Epithelial cell of umbilical artery (primary cell): ENCODE measurements around the gene KLHL14. TPM values are rescaled to one million over a fixed set of nuclear protein-coding genes. Genes with fewer than 3 reads are reported as not detected.

Experiments used
- total RNA-seq: library from RNA; depleted of rRNA; stranded (reverse); fragments of >200 nt; gene quantifications from 2 replicates; pipeline ENCODE4 v1.2.3, GENCODE V29; 2014

KLHL14 gene, protein sequence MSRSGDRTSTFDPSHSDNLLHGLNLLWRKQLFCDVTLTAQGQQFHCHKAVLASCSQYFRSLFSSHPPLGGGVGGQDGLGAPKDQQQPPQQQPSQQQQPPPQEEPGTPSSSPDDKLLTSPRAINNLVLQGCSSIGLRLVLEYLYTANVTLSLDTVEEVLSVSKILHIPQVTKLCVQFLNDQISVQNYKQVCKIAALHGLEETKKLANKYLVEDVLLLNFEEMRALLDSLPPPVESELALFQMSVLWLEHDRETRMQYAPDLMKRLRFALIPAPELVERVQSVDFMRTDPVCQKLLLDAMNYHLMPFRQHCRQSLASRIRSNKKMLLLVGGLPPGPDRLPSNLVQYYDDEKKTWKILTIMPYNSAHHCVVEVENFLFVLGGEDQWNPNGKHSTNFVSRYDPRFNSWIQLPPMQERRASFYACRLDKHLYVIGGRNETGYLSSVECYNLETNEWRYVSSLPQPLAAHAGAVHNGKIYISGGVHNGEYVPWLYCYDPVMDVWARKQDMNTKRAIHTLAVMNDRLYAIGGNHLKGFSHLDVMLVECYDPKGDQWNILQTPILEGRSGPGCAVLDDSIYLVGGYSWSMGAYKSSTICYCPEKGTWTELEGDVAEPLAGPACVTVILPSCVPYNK
- not detected in 2 replicates for total RNA-seq

DNA sequence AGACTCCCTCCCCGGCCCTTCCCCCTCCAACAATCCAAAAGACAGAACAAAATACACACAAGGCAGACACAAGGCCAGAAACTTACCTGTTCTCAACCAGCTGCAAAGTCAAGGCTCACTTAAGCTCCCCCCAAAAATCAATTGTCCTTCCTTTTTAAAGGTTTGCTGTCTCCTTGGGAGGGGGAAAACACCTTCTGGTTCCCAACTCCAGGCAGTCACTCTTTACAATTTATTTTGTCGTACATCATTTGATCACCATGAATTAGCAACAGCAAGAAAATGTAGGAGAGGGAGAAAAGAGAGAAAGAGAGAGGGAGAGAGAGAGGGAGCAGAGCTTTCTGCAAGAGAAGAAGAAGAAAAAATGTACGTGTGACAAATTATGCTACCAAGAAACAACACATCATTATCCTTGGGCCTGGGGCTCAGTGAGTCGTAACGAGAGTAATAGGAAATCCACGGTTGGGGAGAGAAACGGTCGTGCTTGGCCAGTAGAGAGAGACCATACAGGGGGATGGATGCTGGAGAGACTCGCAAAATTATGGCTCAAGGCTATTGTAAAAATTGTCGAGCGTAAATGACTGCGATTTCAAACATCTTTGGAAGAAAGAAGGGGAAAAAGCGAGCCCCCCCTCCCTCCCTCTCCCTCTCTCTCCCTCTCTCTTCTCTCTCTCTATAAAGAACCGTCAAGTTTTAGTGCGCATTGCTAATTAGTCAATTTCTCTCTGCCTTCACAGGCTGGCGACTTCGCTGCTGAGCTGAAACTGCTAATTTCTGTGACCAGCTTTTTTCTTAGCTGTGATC lies at the start of gene KLHL14:
Gene KLHL14 (minus strand): TSS at position 443 of the 801 bp plus-strand sequence. CDS start 2,432 bp downstream, outside the sequence.

